Endothelial cell of umbilical vein (primary cell): ENCODE data around the gene CPXM2. TPM values are rescaled to one million over a fixed set of nuclear protein-coding genes. Genes with fewer than 3 reads are reported as not detected.

Experiments used
- BruUV-seq: library from RNA; stranded (reverse); fragments of 400-500 nt; replicated peaks from 2 replicates; lab custom pipeline; 2021; lab: Mats Ljungman, UMichigan
- CTCF ChIA-PET: fragments of 300-600, 350-600 bp; sonication (Branson Sonifier 250); formaldehyde crosslinking; loops from one replicate; lab custom pipeline; 2021; ENCODE audit warnings: antibody characterized with exemption, inconsistent platforms; lab: Charles Lee
- POLR2A ChIA-PET: fragments of 300-600, 350-600 bp; sonication (Branson Sonifier 250); formaldehyde crosslinking; loops from one replicate; lab custom pipeline; 2021; ENCODE audit warnings: antibody characterized with exemption, inconsistent platforms; lab: Charles Lee
- DNase-seq: peaks from one replicate; pipeline ENCODE4 v3.0.0-alpha.2; 2011; ENCODE audit warnings: low read depth, low spot score
- FAIRE-seq: peaks from 2 replicates; lab custom pipeline; 2011; peaks lifted over from hg19 to GRCh38; lab: Jason Lieb, UNC
- H2AFZ ChIP-seq: 2 replicates; pipeline ENCODE4 v1.6.0; 2012; ENCODE audit warnings: low read depth, low read length, control low read depth, inconsistent platforms
- H3K27ac ChIP-seq: 2 replicates; pipeline ENCODE4 v1.5.1; 2011; ENCODE audit warnings: low read depth, mild to moderate bottlenecking, control low read depth, low read length, moderate library complexity; ENCODE audit not compliant: insufficient read depth
- H3K27me3 ChIP-seq, 2 experiments: 2 replicates each; pipeline versions ENCODE4 v1.6.0 to v1.6.1; 2011; ENCODE audit warnings: low read length in 2 of 2, mixed read lengths in 1 of 2; ENCODE audit not compliant: control insufficient read depth in 2 of 2, insufficient read depth in 2 of 2
- H3K36me3 ChIP-seq, 2 experiments: 2 replicates in 1 of 2; 3 replicates in 1 of 2; pipeline ENCODE4 v1.5.1; 2011; ENCODE audit warnings: low read length in 2 of 2, mild to moderate bottlenecking in 1 of 2, moderate library complexity in 1 of 2; ENCODE audit not compliant: control insufficient read depth in 2 of 2, insufficient read depth in 2 of 2; ENCODE audit errors: extremely low read depth in 1 of 2
- H3K4me1 ChIP-seq: 3 replicates; pipeline ENCODE4 v1.5.1; 2011; ENCODE audit warnings: mild to moderate bottlenecking, low read length; ENCODE audit not compliant: control insufficient read depth, insufficient read depth; ENCODE audit errors: extremely low read depth
- H3K4me2 ChIP-seq: 2 replicates; pipeline ENCODE4 v1.6.1; 2011; ENCODE audit warnings: low read length, control low read depth, mixed read lengths; ENCODE audit not compliant: insufficient read depth
- H3K4me3 ChIP-seq, 3 experiments: fragments of 200-600 bp in 1 of 3; sonication (generic), shearing (Covaris generic) in 1 of 3; replicated peaks in 1 of 3; 2 replicates each; pipeline ENCODE4 v1.5.1; 2011 to 2016; ENCODE audit warnings: control low read depth in 3 of 3, low read length in 3 of 3, mild to moderate bottlenecking in 2 of 3, inconsistent platforms in 1 of 3, low read depth in 1 of 3, moderate library complexity in 1 of 3; ENCODE audit not compliant: insufficient read depth in 1 of 3
- H3K79me2 ChIP-seq: 2 replicates; pipeline ENCODE4 v1.6.0; 2012; ENCODE audit warnings: low read length, inconsistent platforms; ENCODE audit not compliant: control insufficient read depth, insufficient read depth
- H3K9ac ChIP-seq: replicated peaks from 2 replicates; pipeline ENCODE3; 2011; ENCODE audit warnings: low read length, control low read depth; ENCODE audit not compliant: insufficient read depth; ENCODE audit errors: extremely low read depth
- H3K9me1 ChIP-seq: replicated peaks from 3 replicates; pipeline ENCODE4 v1.6.0; 2011; ENCODE audit warnings: mild to moderate bottlenecking, low read length; ENCODE audit not compliant: control insufficient read depth, insufficient read depth; ENCODE audit errors: extremely low read depth
- H3K9me3 ChIP-seq: replicated peaks from 2 replicates; pipeline ENCODE4 v1.5.1; 2012; ENCODE audit warnings: low read length, inconsistent platforms; ENCODE audit not compliant: control insufficient read depth, insufficient read depth
- H4K20me1 ChIP-seq: replicated peaks from 2 replicates; pipeline ENCODE3; 2011; ENCODE audit warnings: mild to moderate bottlenecking, low read length; ENCODE audit not compliant: control insufficient read depth, insufficient read depth; ENCODE audit errors: extremely low read depth
- EZH2 ChIP-seq: IDR thresholded peaks from 2 replicates; pipeline ENCODE4 v1.6.1; 2012; ENCODE audit warnings: borderline replicate concordance, low read depth, mild to moderate bottlenecking, moderate library complexity, low read length, inconsistent platforms; ENCODE audit not compliant: severe bottlenecking
- GATA2 ChIP-seq: IDR thresholded peaks from 2 replicates; pipeline ENCODE4 v1.7.0; 2011; ENCODE audit warnings: low read depth, mild to moderate bottlenecking, moderate library complexity, mixed read lengths, low read length; ENCODE audit not compliant: insufficient read length, insufficient read depth
- MYC ChIP-seq: IDR thresholded peaks from one replicate; pipeline ENCODE4 v1.6.1; 2011; ENCODE audit warnings: mild to moderate bottlenecking, low read depth, low read length
- POLR2A ChIP-seq: IDR thresholded peaks from 2 replicates; pipeline ENCODE4 v1.6.1; 2012; ENCODE audit warnings: low read depth, mild to moderate bottlenecking, control low read depth, low read length
- POLR2AphosphoS5 ChIP-seq: IDR thresholded peaks from 2 replicates; pipeline ENCODE4 v1.6.1; 2012; ENCODE audit warnings: low read depth, mild to moderate bottlenecking, control low read depth, low read length, moderate library complexity; ENCODE audit not compliant: insufficient read depth
- dilution Hi-C: fragments of 300-500 bp; cut with MboI; formaldehyde crosslinking; loops from one replicate; pipeline ENCODE4 v1.15.0; 2019; ENCODE audit warnings: low sequenced_read_pairs; ENCODE audit not compliant: extremely low pct_ligation_motif_present
- intact Hi-C: fragments of 100-400 bp; cut with micrococcal nuclease; formaldehyde crosslinking; loops from one replicate; pipeline ENCODE4 v1.10.0; 2022
- polyA plus RNA-seq, 4 experiments: library from polyadenylated mRNA; depleted of rRNA in 3 of 4; stranded (reverse) in 3 of 4; unstranded in 1 of 4; fragments of >200 nt; gene quantifications; 2 replicates each; pipeline versions ENCODE4 v1.2.1 to v1.2.3, GENCODE V29; 2011 to 2012; ENCODE audit warnings: missing spikeins in 1 of 4
- total RNA-seq: library from RNA; stranded (reverse); gene quantifications from 2 replicates; pipeline ENCODE4 v1.2.3, GENCODE V29; 2021
- TF ChIP-seq, protein P1 (sequence below), 2 donors: IDR thresholded peaks; 1 replicate in 1 of 2; 2 replicates in 1 of 2; pipeline ENCODE4 v1.5.1; 2011; ENCODE audit warnings: low read length in 2 of 2, mild to moderate bottlenecking in 2 of 2, moderate library complexity in 2 of 2, control low read depth in 1 of 2, inconsistent platforms in 1 of 2, low read depth in 1 of 2; ENCODE audit not compliant: insufficient read depth in 1 of 2; ENCODE audit errors: extremely low read depth in 1 of 2
- TF ChIP-seq, protein P2 (sequence below): IDR thresholded peaks from 2 replicates; pipeline ENCODE4 v1.6.1; 2011; ENCODE audit not compliant: insufficient read depth, insufficient read length

Gene CPXM2
- total and polyA plus RNA-seq, 2 donors (not counting 3 experiments of a cell fraction or from before 2014, with no cell fraction given) = 1.8 to 2.7 TPM

DNA sequence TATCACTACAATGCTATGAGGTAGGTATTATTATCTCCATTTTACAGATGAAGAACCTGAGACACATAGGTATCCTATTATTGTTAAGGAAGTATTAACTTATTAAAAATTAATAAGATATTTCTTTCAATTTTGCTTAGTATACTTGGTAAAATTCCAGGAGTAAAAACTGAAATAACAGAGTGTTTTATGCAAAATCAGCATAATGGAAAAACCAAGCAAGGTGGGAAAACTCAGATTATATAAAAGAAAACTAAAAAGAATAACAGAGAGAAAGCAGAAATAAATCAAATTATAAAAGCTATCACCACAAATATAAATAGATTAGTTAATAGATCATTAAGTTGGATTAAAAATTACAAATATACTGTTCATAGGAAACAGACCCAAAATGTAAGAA is 82.0 kb downstream of the CPXM2 start:
- DNase-seq (no peak), FAIRE-seq (no peak)
- Histone ChIP-seq H3K4me2 (peak overlapping the region; percentile 6), H3K9ac (peak overlapping the region; percentile 39), H3K27ac (peak overlapping the region; percentile 89), H3K9me3 (no peaks in the 10 kb centered on the region), H4K20me1 (no peaks in the 10 kb centered on the region), H3K4me3 (no peak overlapping the region), H2AFZ (no peak overlapping the region), H3K4me1 (peaks cover 29% of the 10 kb centered on the region), H3K27me3 (no peaks in the 10 kb centered on the region), H3K9me1 (no peaks in the 10 kb centered on the region), H3K36me3 (no peaks in the 10 kb centered on the region), H3K79me2 (no peaks in the 10 kb centered on the region)
- BruUV-seq = no TSS peak
- ChIA-PET CTCF (no interaction called here), POLR2A (interaction anchor here (0.6 kb wide), 1 partner anchor 47 kb away, joined by 3 read pairs; no protein-coding TSS in a partner anchor)
- intact Hi-C loops (loop anchor here (1.0 to 10.0 kb wide), 5 partner anchors 9 to 655 kb away; partner anchors contain the start of genes BUB3 and OAT), dilution Hi-C loops (no loop called here)
- no peak for TF ChIP-seq MYC
- TF ChIP-seq, protein P1, sequence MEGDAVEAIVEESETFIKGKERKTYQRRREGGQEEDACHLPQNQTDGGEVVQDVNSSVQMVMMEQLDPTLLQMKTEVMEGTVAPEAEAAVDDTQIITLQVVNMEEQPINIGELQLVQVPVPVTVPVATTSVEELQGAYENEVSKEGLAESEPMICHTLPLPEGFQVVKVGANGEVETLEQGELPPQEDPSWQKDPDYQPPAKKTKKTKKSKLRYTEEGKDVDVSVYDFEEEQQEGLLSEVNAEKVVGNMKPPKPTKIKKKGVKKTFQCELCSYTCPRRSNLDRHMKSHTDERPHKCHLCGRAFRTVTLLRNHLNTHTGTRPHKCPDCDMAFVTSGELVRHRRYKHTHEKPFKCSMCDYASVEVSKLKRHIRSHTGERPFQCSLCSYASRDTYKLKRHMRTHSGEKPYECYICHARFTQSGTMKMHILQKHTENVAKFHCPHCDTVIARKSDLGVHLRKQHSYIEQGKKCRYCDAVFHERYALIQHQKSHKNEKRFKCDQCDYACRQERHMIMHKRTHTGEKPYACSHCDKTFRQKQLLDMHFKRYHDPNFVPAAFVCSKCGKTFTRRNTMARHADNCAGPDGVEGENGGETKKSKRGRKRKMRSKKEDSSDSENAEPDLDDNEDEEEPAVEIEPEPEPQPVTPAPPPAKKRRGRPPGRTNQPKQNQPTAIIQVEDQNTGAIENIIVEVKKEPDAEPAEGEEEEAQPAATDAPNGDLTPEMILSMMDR (IDR thresholded peaks at IDR 0.05; ENCODE audit: extremely low read depth in 1 of 2, insufficient read depth in 1 of 2, low read depth in 1 of 2, low read length in 2 of 2) = no peak
- TF ChIP-seq POLR2AphosphoS5 = no peak
- no peak for TF ChIP-seq POLR2A
- TF ChIP-seq, protein P2, sequence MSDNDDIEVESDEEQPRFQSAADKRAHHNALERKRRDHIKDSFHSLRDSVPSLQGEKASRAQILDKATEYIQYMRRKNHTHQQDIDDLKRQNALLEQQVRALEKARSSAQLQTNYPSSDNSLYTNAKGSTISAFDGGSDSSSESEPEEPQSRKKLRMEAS = no peak
- no peak for TF ChIP-seq GATA2
- no peak for TF ChIP-seq EZH2
